ENCODE data around the gene RIN1. TPM values are rescaled to one million over a fixed set of nuclear protein-coding genes. Genes with fewer than 3 reads are reported as not detected.
A peak's percentile ranks its signal among the peaks of the same experiment; 100 is the strongest.

The RIN1 gene
- total and polyA plus RNA-seq, 2 of the 13 experiments (the other 11 are each of a cell fraction or from before 2014, with no cell fraction given), result 2.4 to 4.1 TPM

DNA sequence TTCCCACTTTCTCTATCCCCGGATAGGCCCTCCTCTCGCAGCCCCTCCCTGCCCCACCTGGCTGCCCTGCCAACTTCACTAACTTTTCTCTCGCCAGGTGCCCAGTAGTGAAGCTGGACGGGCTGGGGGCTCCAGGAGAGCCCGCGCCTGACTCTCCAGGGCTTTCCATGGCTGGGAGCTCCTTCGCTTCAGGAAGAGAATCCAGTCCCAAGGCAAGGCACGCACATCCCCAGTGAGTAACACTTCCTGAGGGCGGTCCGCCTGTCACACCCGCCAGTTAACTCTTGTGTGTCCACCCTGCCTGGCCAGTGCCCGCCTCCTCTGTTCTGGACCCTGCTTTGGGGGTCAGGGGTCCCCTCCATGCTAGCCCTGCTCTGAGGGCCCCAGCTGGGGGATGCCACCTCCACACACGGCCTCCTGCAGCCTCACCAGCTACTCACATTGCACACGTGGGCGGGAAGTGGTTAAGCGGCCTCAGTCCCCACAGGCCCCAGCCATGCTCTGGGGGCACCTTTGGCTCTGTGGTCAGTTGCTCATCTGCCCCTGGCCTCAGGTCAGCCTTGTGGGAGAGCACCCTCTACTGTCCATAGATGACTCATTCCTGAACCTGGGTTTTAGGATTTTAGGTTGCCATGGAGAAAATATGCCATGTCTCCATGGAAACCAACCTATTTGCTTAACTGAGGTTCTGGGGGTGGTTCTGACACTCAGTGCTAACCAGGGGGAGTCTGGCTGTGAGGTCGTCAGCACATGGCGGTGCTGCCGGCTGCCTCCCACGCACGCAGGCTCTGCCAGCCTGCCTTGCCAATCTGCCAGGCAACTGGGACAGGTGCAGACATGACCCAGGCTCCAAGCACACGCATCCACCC, at the start of gene RIN1 (continued):
- TF ChIP-seq ZNF205 (CRISPR knock-in tag; IDR thresholded peaks at IDR 0.05) (peak; percentile 81), KDM3A (CRISPR knock-in tag; IDR thresholded peaks at IDR 0.05; ENCODE audit: low read depth) (peak; percentile 86), MIXL1 (CRISPR knock-in tag; IDR thresholded peaks at IDR 0.05) (peak; percentile 82), HNF4A (CRISPR knock-in tag; IDR thresholded peaks at IDR 0.05) (peak; percentile 68), HMG20A (CRISPR knock-in tag; IDR thresholded peaks at IDR 0.05; ENCODE audit: borderline replicate concordance) (peak; percentile 37; the same call in 1 of the 2 replicates), CHD4 (IDR thresholded peaks at IDR 0.05; ENCODE audit: borderline replicate concordance, low read length) (peak; percentile 61; the same call in 1 of the 2 replicates), NCOA5 (CRISPR knock-in tag; IDR thresholded peaks at IDR 0.05) (no peak), NR1H2 (CRISPR knock-in tag; IDR thresholded peaks at IDR 0.05; ENCODE audit: borderline replicate concordance, low read depth) (no peak; the same call in 1 of the 2 replicates), RCOR2 (CRISPR knock-in tag; IDR thresholded peaks at IDR 0.05) (peak; percentile 87), SNRNP70 (IDR thresholded peaks at IDR 0.05; ENCODE audit: low read depth, low read length) (no peak), CENPX (CRISPR knock-in tag; IDR thresholded peaks at IDR 0.05) (no peak), ZNF180 (CRISPR knock-in tag; IDR thresholded peaks at IDR 0.05; ENCODE audit: borderline replicate concordance, low read depth) (no peak), RXRA (CRISPR knock-in tag; IDR thresholded peaks at IDR 0.05) (peak; percentile 85), XBP1 (CRISPR knock-in tag; IDR thresholded peaks at IDR 0.05) (no peak), CREB1 (IDR thresholded peaks at IDR 0.05) (no peak), CREB1 (CRISPR knock-in tag; IDR thresholded peaks at IDR 0.05) (peak; percentile 82), MZF1 (CRISPR knock-in tag; IDR thresholded peaks at IDR 0.05; ENCODE audit: borderline replicate concordance) (0 out of 2 replicates have a peak, but pooled peaks have one; percentile 36), PHF20 (CRISPR knock-in tag; IDR thresholded peaks at IDR 0.05) (peak; percentile 66; the same call in 1 of the 2 replicates)
- TF ChIP-seq, protein P1, sequence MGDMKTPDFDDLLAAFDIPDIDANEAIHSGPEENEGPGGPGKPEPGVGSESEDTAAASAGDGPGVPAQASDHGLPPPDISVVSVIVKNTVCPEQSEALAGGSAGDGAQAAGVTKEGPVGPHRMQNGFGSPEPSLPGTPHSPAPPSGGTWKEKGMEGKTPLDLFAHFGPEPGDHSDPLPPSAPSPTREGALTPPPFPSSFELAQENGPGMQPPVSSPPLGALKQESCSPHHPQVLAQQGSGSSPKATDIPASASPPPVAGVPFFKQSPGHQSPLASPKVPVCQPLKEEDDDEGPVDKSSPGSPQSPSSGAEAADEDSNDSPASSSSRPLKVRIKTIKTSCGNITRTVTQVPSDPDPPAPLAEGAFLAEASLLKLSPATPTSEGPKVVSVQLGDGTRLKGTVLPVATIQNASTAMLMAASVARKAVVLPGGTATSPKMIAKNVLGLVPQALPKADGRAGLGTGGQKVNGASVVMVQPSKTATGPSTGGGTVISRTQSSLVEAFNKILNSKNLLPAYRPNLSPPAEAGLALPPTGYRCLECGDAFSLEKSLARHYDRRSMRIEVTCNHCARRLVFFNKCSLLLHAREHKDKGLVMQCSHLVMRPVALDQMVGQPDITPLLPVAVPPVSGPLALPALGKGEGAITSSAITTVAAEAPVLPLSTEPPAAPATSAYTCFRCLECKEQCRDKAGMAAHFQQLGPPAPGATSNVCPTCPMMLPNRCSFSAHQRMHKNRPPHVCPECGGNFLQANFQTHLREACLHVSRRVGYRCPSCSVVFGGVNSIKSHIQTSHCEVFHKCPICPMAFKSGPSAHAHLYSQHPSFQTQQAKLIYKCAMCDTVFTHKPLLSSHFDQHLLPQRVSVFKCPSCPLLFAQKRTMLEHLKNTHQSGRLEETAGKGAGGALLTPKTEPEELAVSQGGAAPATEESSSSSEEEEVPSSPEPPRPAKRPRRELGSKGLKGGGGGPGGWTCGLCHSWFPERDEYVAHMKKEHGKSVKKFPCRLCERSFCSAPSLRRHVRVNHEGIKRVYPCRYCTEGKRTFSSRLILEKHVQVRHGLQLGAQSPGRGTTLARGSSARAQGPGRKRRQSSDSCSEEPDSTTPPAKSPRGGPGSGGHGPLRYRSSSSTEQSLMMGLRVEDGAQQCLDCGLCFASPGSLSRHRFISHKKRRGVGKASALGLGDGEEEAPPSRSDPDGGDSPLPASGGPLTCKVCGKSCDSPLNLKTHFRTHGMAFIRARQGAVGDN (CRISPR knock-in tag; IDR thresholded peaks at IDR 0.05), result peak; percentile 85
- TF ChIP-seq, protein P2, sequence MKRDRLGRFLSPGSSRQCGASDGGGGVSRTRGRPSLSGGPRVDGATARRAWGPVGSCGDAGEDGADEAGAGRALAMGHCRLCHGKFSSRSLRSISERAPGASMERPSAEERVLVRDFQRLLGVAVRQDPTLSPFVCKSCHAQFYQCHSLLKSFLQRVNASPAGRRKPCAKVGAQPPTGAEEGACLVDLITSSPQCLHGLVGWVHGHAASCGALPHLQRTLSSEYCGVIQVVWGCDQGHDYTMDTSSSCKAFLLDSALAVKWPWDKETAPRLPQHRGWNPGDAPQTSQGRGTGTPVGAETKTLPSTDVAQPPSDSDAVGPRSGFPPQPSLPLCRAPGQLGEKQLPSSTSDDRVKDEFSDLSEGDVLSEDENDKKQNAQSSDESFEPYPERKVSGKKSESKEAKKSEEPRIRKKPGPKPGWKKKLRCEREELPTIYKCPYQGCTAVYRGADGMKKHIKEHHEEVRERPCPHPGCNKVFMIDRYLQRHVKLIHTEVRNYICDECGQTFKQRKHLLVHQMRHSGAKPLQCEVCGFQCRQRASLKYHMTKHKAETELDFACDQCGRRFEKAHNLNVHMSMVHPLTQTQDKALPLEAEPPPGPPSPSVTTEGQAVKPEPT (CRISPR knock-in tag; IDR thresholded peaks at IDR 0.05; ENCODE audit: low read depth), result no peak
- TF ChIP-seq, protein P3, sequence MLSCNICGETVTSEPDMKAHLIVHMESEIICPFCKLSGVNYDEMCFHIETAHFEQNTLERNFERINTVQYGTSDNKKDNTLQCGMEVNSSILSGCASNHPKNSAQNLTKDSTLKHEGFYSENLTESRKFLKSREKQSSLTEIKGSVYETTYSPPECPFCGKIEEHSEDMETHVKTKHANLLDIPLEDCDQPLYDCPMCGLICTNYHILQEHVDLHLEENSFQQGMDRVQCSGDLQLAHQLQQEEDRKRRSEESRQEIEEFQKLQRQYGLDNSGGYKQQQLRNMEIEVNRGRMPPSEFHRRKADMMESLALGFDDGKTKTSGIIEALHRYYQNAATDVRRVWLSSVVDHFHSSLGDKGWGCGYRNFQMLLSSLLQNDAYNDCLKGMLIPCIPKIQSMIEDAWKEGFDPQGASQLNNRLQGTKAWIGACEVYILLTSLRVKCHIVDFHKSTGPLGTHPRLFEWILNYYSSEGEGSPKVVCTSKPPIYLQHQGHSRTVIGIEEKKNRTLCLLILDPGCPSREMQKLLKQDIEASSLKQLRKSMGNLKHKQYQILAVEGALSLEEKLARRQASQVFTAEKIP (CRISPR knock-in tag; IDR thresholded peaks at IDR 0.05; ENCODE audit: borderline replicate concordance), result no peak
- TF ChIP-seq, protein P4, sequence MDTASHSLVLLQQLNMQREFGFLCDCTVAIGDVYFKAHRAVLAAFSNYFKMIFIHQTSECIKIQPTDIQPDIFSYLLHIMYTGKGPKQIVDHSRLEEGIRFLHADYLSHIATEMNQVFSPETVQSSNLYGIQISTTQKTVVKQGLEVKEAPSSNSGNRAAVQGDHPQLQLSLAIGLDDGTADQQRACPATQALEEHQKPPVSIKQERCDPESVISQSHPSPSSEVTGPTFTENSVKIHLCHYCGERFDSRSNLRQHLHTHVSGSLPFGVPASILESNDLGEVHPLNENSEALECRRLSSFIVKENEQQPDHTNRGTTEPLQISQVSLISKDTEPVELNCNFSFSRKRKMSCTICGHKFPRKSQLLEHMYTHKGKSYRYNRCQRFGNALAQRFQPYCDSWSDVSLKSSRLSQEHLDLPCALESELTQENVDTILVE (CRISPR knock-in tag; IDR thresholded peaks at IDR 0.05), result peak; percentile 55; the same call in 1 of the 2 replicates

Measured in HepG2 (cell line).